GM12878 (cell line): Measurements from ENCODE around the gene ARL4D. TPM values are rescaled to one million over a fixed set of nuclear protein-coding genes. Genes with fewer than 3 reads are reported as not detected.
"Not testable (repeated sequence)": the region's sequence is repeated elsewhere in the genome, so short reads cannot be mapped to it uniquely, and the experiment has no call there.

Source experiments
- ATAC-seq: fragments of 200-7000 bp; cut with Tn5 transposase; 3 replicates; pipeline ENCODE4 v1.9.1; 2020; ENCODE audit warnings: mild to moderate bottlenecking, moderate library complexity
- BruUV-seq: library from RNA; stranded (reverse); fragments of 400-500 nt; replicated peaks from 2 replicates; lab custom pipeline; 2021; lab: Mats Ljungman, UMichigan
- CTCF ChIA-PET: fragments of 300-600 bp; sonication (Branson Sonifier 250); formaldehyde crosslinking; extraction: SDS; loops from one replicate; lab custom pipeline; 2021; ENCODE audit warnings: inconsistent platforms; lab: Yijun Ruan, JAX
- POLR2A ChIA-PET: fragments of 350-600 bp; formaldehyde crosslinking; extraction: SDS; loops from one replicate; lab custom pipeline; 2021; ENCODE audit warnings: inconsistent platforms; lab: Charles Lee
- RAD21 ChIA-PET: fragments of 300-600 bp; sonication (Branson Sonifier 250); formaldehyde crosslinking; loops from one replicate; lab custom pipeline; 2023; ENCODE audit warnings: antibody characterized with exemption; ENCODE audit not compliant: unreplicated experiment; lab: Charles Lee
- SMC1A ChIA-PET: fragments of 300-600 bp; sonication (Branson Sonifier 250); formaldehyde crosslinking; loops from one replicate; lab custom pipeline; 2023; ENCODE audit not compliant: unreplicated experiment, uncharacterized antibody; lab: Charles Lee
- DNase-seq: peaks from one replicate; pipeline ENCODE4 v3.0.0-alpha.2; 2011; ENCODE audit warnings: low read depth, low spot score
- FAIRE-seq: peaks from 3 replicates; lab custom pipeline; 2011; peaks lifted over from hg19 to GRCh38; lab: Jason Lieb, UNC
- H2AFZ ChIP-seq: 2 replicates; pipeline ENCODE4 v1.6.0; 2011; ENCODE audit warnings: low read depth, low read length, control low read depth; ENCODE audit not compliant: control insufficient read depth
- H3K27ac ChIP-seq: 2 replicates; pipeline ENCODE4 v1.5.1; 2011; ENCODE audit warnings: control low read depth; ENCODE audit not compliant: control insufficient read depth, insufficient read depth
- H3K27me3 ChIP-seq, 2 experiments: replicated peaks in 1 of 2; 2 replicates each; pipeline versions ENCODE4 v1.6.0 to v1.6.1; 2011; ENCODE audit warnings: low read length in 1 of 2; ENCODE audit not compliant: control insufficient read depth in 2 of 2, insufficient read depth in 2 of 2
- H3K36me3 ChIP-seq, 2 experiments: 2 replicates each; pipeline ENCODE4 v1.5.1; 2011; ENCODE audit warnings: low read length in 1 of 2; ENCODE audit not compliant: control insufficient read depth in 2 of 2, insufficient read depth in 2 of 2
- H3K4me1 ChIP-seq: 2 replicates; pipeline ENCODE4 v1.6.1; 2011; ENCODE audit warnings: mild to moderate bottlenecking, low read length, moderate library complexity, mixed read lengths; ENCODE audit not compliant: control insufficient read depth, insufficient read depth
- H3K4me2 ChIP-seq: 2 replicates; pipeline ENCODE4 v1.6.0; 2011; ENCODE audit warnings: control low read depth; ENCODE audit not compliant: control insufficient read depth, insufficient read depth
- H3K4me3 ChIP-seq: fragments of 200-600 bp; sonication (generic); 2 replicates; pipeline ENCODE4 v1.5.1; 2016
- H3K79me2 ChIP-seq: 2 replicates; pipeline ENCODE4 v1.6.0; 2011; ENCODE audit warnings: low read length; ENCODE audit not compliant: control insufficient read depth, insufficient read depth
- H3K9ac ChIP-seq: 2 replicates; pipeline ENCODE4 v1.8.0; 2011; ENCODE audit warnings: low read length, control low read depth, mixed read lengths; ENCODE audit not compliant: control insufficient read depth, insufficient read depth
- H3K9me3 ChIP-seq: replicated peaks from 3 replicates; pipeline ENCODE4 v1.5.1; 2011; ENCODE audit warnings: mild to moderate bottlenecking, low read length; ENCODE audit not compliant: control insufficient read depth, insufficient read depth
- H4K20me1 ChIP-seq: 2 replicates; pipeline ENCODE4 v1.6.0; 2011; ENCODE audit not compliant: control insufficient read depth, insufficient read depth
- BCL3 ChIP-seq: IDR thresholded peaks from 2 replicates; pipeline ENCODE4 v1.6.1; 2011; ENCODE audit warnings: borderline replicate concordance, low read depth, mild to moderate bottlenecking, moderate library complexity, low read length; ENCODE audit not compliant: insufficient read depth, poor library complexity, severe bottlenecking
- CTCF ChIP-seq, 3 experiments: IDR thresholded peaks in 2 of 3; conservative IDR thresholded peaks in 1 of 3; 2 replicates each; pipeline ENCODE4 v1.5.1; 2011; ENCODE audit warnings: low read depth in 3 of 3, low read length in 3 of 3, mild to moderate bottlenecking in 3 of 3, control low read depth in 2 of 3, moderate library complexity in 2 of 3, inconsistent platforms in 1 of 3, mixed read lengths in 1 of 3; ENCODE audit not compliant: control insufficient read depth in 2 of 3, insufficient read depth in 1 of 3; ENCODE audit errors: extremely low read depth in 1 of 3
- NBN ChIP-seq: fragments of 450-650 bp; IDR thresholded peaks from 2 replicates; pipeline ENCODE4 v1.6.1; 2016
- STAT3 ChIP-seq: IDR thresholded peaks from 2 replicates; pipeline ENCODE4 v1.6.1; 2011; ENCODE audit warnings: low read depth, low read length, improper control_type of control experiment
- ZNF24 ChIP-seq: fragments of 450-650 bp; IDR thresholded peaks from 2 replicates; pipeline ENCODE4 v1.6.1; 2017; ENCODE audit warnings: antibody characterized with exemption, mild to moderate bottlenecking
- WGBS: methylation state at CpG from one replicate; pipeline ENCODE4 v1.1.6; 2016; ENCODE audit warnings: low lambda C conversion rate; ENCODE audit not compliant: insufficient replicate concordance, insufficient coverage; ENCODE audit errors: missing lambda C conversion rate; 5-methylcytosine and 5-hydroxymethylcytosine counted together
- in situ Hi-C: fragments of 300-500 bp; cut with MboI; formaldehyde crosslinking; loops from 9 replicates; pipeline ENCODE4 v1.14.3; 2018; ENCODE audit warnings: mixed read lengths
- intact Hi-C: fragments of 100-400 bp; cut with micrococcal nuclease; formaldehyde crosslinking; loops from one replicate; pipeline ENCODE4 v1.14.2; 2022; ENCODE audit not compliant: unreplicated experiment
- polyA plus RNA-seq, 11 experiments: library from polyadenylated mRNA; depleted of rRNA in 4 of 11; unstranded in 6 of 11; stranded (reverse) in 5 of 11; fragments of >200 nt; fragmentation: Nextera tagmentation in 4 of 11; fragmentation: Illumina TruSeq in 1 of 11; extraction: Ambion mirVana in 4 of 11; extraction: Trizol in 1 of 11; gene quantifications; 1 replicate in 1 of 11; 2 replicates in 10 of 11; pipeline versions ENCODE4 v1.2.1 to v1.2.3, GENCODE V29; 2011 to 2016; ENCODE audit warnings: inconsistent platforms in 2 of 11, missing spikeins in 2 of 11, low read depth in 1 of 11
- total RNA-seq, 4 experiments: library from RNA; depleted of rRNA in 3 of 4; stranded (reverse); fragments of >200 nt in 3 of 4; fragmentation: Illumina TruSeq in 1 of 4; extraction: Trizol in 1 of 4; gene quantifications; 2 replicates each; pipeline versions ENCODE4 v1.2.1 to v1.2.3, GENCODE V29; 2013 to 2021

ARL4D gene
- total and polyA plus RNA-seq, 10 of the 15 experiments (the other 5 are each of a cell fraction or from before 2014, with no cell fraction given), result 0.10 to 1.5 (median 0.75) TPM

GRCh38 chr17:43365356-43365755 lies 33.4 kb upstream of the ARL4D start:
- intact Hi-C loops, result no loop called here
- ChIA-PET SMC1A (no interaction called here), RAD21 (no interaction called here), POLR2A (no interaction called here), CTCF (no interaction called here)
- Histone ChIP-seq H3K36me3 (no peaks in the 10 kb centered on the region), H4K20me1 (no peaks in the 10 kb centered on the region), H3K79me2 (peaks cover 4% of the 10 kb centered on the region; the same call in 1 of the 2 replicates), H3K27ac (no peak overlapping the region), H3K4me3 (no peak overlapping the region), H3K4me2 (no peak overlapping the region), H3K4me1 (peaks cover 25% of the 10 kb centered on the region), H3K9me3 (no peaks in the 10 kb centered on the region), H3K27me3 (no peaks in the 10 kb centered on the region), H3K9ac (no peak overlapping the region), H2AFZ (no peak overlapping the region)
- no TSS peak for BruUV-seq
- WGBS, result 81% methylated on average over 4 of the region's 4 CpGs
- DNase-seq (no peak), ATAC-seq (no peak), FAIRE-seq (no peak)
- TF ChIP-seq BCL3 (no peak), ZNF24 (no peak), NBN (no peak), STAT3 (no peak), CTCF (IDR thresholded peaks at IDR 0.05 in 2 of 3, conservative IDR thresholded peaks at IDR 0.05 in 1 of 3; ENCODE audit: control insufficient read depth in 2 of 3, extremely low read depth in 1 of 3, insufficient read depth in 1 of 3, low read depth in 3 of 3, low read length in 3 of 3) (0 out of 6 replicates have a peak, but pooled peaks of 2 of the 3 experiments have one; percentile 14 to 20)
- in situ Hi-C loops, result loop anchor here (25.0 kb wide), 1 partner anchor 1678 kb away; the partner anchor contains the start of gene EIF1

- H3K27ac ChIP-seq, H3K4me3 ChIP-seq, BruUV-seq, intact Hi-C loops, H3K79me2 ChIP-seq, CTCF ChIA-PET, ATAC-seq, H3K4me2 ChIP-seq, RAD21 ChIA-PET, H4K20me1 ChIP-seq, H2AFZ ChIP-seq, FAIRE-seq, POLR2A ChIA-PET, H3K9ac ChIP-seq, DNase-seq, SMC1A ChIA-PET, H3K27me3 ChIP-seq, H3K36me3 ChIP-seq, H3K9me3 ChIP-seq: not testable (repeated sequence)
- peaks cover 27% of the 10 kb centered on the region for H3K4me1 ChIP-seq
- 87% methylated on average over 9 of the region's 9 CpGs for WGBS
- in situ Hi-C loops, result loop anchor here (25.0 kb wide), 1 partner anchor 1679 kb away; the partner anchor contains the start of gene EIF1
Observed at GRCh38 chr17:43365921-43366320, 32.9 kb upstream of the ARL4D start.
